ENCODE data around the gene PRKCZ. TPM values are rescaled to one million over a fixed set of nuclear protein-coding genes. Genes with fewer than 3 reads are reported as not detected.

PRKCZ gene
- total RNA-seq, 1 experiment from 2014 or later = 1.9 TPM

GRCh38 chr1:2101531-2101930 lies 51.3 kb downstream of the PRKCZ start:
- POLR2A ChIA-PET (ENCODE audit: low non-redundant PET) = no interaction called here
- no peak for TF ChIP-seq EZH2 (IDR thresholded peaks at IDR 0.05; ENCODE audit: borderline replicate concordance, low read depth, low read length, poor library complexity, severe bottlenecking)
- TF ChIP-seq, protein P1, sequence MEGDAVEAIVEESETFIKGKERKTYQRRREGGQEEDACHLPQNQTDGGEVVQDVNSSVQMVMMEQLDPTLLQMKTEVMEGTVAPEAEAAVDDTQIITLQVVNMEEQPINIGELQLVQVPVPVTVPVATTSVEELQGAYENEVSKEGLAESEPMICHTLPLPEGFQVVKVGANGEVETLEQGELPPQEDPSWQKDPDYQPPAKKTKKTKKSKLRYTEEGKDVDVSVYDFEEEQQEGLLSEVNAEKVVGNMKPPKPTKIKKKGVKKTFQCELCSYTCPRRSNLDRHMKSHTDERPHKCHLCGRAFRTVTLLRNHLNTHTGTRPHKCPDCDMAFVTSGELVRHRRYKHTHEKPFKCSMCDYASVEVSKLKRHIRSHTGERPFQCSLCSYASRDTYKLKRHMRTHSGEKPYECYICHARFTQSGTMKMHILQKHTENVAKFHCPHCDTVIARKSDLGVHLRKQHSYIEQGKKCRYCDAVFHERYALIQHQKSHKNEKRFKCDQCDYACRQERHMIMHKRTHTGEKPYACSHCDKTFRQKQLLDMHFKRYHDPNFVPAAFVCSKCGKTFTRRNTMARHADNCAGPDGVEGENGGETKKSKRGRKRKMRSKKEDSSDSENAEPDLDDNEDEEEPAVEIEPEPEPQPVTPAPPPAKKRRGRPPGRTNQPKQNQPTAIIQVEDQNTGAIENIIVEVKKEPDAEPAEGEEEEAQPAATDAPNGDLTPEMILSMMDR (conservative IDR thresholded peaks at IDR 0.05; ENCODE audit: low read depth, low read length) = no peak
- Histone ChIP-seq H3K4me1 (ENCODE audit: insufficient read depth, low read length, poor library complexity, severe bottlenecking) (no peaks in the 10 kb centered on the region), H3K27ac (ENCODE audit: low read depth, low read length, poor library complexity, severe bottlenecking) (no peak overlapping the region), H3K4me3 (ENCODE audit: low read depth, low read length, poor library complexity, severe bottlenecking) (no peak overlapping the region), H3K36me3 (ENCODE audit: insufficient read depth, low read length, poor library complexity, severe bottlenecking) (no peaks in the 10 kb centered on the region), H3K27me3 (replicated peaks; ENCODE audit: insufficient read depth, low read depth, low read length, poor library complexity) (no peaks in the 10 kb centered on the region), H3K9me3 (ENCODE audit: low read depth, low read length, poor library complexity, severe bottlenecking) (no peaks in the 10 kb centered on the region)
- CTCF ChIA-PET = no interaction called here
- intact Hi-C loops (cut with micrococcal nuclease; ENCODE audit: unreplicated experiment) = no loop called here
- BruUV-seq (replicated peaks) = no TSS peak
- no peak for DNase-seq (ENCODE audit: low spot score)

- CTCF ChIA-PET = no interaction called here
- POLR2A ChIA-PET (ENCODE audit: low non-redundant PET) = no interaction called here
- no peak for DNase-seq (ENCODE audit: low spot score)
- Histone ChIP-seq H3K36me3 (ENCODE audit: insufficient read depth, low read length, poor library complexity, severe bottlenecking) (no peaks in the 10 kb centered on the region), H3K4me3 (ENCODE audit: low read depth, low read length, poor library complexity, severe bottlenecking) (no peak overlapping the region), H3K4me1 (ENCODE audit: insufficient read depth, low read length, poor library complexity, severe bottlenecking) (no peaks in the 10 kb centered on the region), H3K27me3 (replicated peaks; ENCODE audit: insufficient read depth, low read depth, low read length, poor library complexity) (no peaks in the 10 kb centered on the region), H3K27ac (ENCODE audit: low read depth, low read length, poor library complexity, severe bottlenecking) (no peak overlapping the region), H3K9me3 (ENCODE audit: low read depth, low read length, poor library complexity, severe bottlenecking) (no peaks in the 10 kb centered on the region)
- no TSS peak for BruUV-seq (replicated peaks)
- intact Hi-C loops (cut with micrococcal nuclease; ENCODE audit: unreplicated experiment) = no loop called here
- TF ChIP-seq, protein P1 (conservative IDR thresholded peaks at IDR 0.05; ENCODE audit: low read depth, low read length) = no peak
- no peak for TF ChIP-seq EZH2 (IDR thresholded peaks at IDR 0.05; ENCODE audit: borderline replicate concordance, low read depth, low read length, poor library complexity, severe bottlenecking)
These were observed 51.7 kb downstream of the PRKCZ start for GRCh38 chr1:2101946-2102345.

DNA sequence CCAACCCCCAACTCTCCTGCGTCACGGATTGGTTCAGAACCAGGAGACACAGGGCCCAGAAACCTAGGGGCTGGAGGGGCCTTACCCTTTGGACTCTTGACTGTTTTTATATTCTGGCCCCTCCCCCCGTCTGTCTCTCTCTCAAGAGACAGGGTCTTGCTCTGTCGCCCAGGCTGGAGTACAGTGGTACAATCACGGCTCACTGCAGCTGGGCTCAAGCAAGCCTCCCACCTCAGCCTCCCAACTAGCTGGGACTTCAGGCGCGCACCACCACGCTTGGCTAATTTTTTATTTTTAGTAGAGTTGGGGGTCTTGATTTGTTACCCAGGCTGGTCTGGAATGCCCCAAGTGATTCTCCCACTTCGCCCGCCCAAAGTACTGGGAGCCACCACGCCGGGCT lies 52.5 kb downstream of the PRKCZ start:
- ChIA-PET CTCF (no interaction called here), POLR2A (ENCODE audit: low non-redundant PET) (no interaction called here)
- no peak overlapping the region for H3K27ac ChIP-seq (ENCODE audit: low read depth, low read length, poor library complexity, severe bottlenecking)
- DNase-seq (ENCODE audit: low spot score) = no peak
- TF ChIP-seq EZH2 (IDR thresholded peaks at IDR 0.05; ENCODE audit: borderline replicate concordance, low read depth, low read length, poor library complexity, severe bottlenecking) = no peak
- intact Hi-C loops (cut with micrococcal nuclease; ENCODE audit: unreplicated experiment) = no loop called here
- no peaks in the 10 kb centered on the region for H3K4me1 ChIP-seq (ENCODE audit: insufficient read depth, low read length, poor library complexity, severe bottlenecking)
- H3K27me3 ChIP-seq (replicated peaks; ENCODE audit: insufficient read depth, low read depth, low read length, poor library complexity) = no peaks in the 10 kb centered on the region
- BruUV-seq (replicated peaks) = no TSS peak
- no peaks in the 10 kb centered on the region for H3K9me3 ChIP-seq (ENCODE audit: low read depth, low read length, poor library complexity, severe bottlenecking)
- no peak overlapping the region for H3K4me3 ChIP-seq (ENCODE audit: low read depth, low read length, poor library complexity, severe bottlenecking)
- no peaks in the 10 kb centered on the region for H3K36me3 ChIP-seq (ENCODE audit: insufficient read depth, low read length, poor library complexity, severe bottlenecking)

- no TSS peak for BruUV-seq (replicated peaks)
- no peaks in the 10 kb centered on the region for H3K9me3 ChIP-seq (ENCODE audit: low read depth, low read length, poor library complexity, severe bottlenecking)
- CTCF ChIA-PET = interaction anchor here (0.5 kb wide), 1 partner anchor 1388 kb away, joined by 3 read pairs; no protein-coding TSS in a partner anchor
- no peaks in the 10 kb centered on the region for H3K4me1 ChIP-seq (ENCODE audit: insufficient read depth, low read length, poor library complexity, severe bottlenecking)
- intact Hi-C loops (cut with micrococcal nuclease; ENCODE audit: unreplicated experiment) = no loop called here
- no peak overlapping the region for H3K4me3 ChIP-seq (ENCODE audit: low read depth, low read length, poor library complexity, severe bottlenecking)
- POLR2A ChIA-PET (ENCODE audit: low non-redundant PET) = no interaction called here
- no peaks in the 10 kb centered on the region for H3K27me3 ChIP-seq (replicated peaks; ENCODE audit: insufficient read depth, low read depth, low read length, poor library complexity)
- H3K27ac ChIP-seq (ENCODE audit: low read depth, low read length, poor library complexity, severe bottlenecking) = no peak overlapping the region
- DNase-seq (ENCODE audit: low spot score) = no peak
- H3K36me3 ChIP-seq (ENCODE audit: insufficient read depth, low read length, poor library complexity, severe bottlenecking) = no peaks in the 10 kb centered on the region
- TF ChIP-seq, protein P1 (conservative IDR thresholded peaks at IDR 0.05; ENCODE audit: low read depth, low read length) = no peak
- TF ChIP-seq EZH2 (IDR thresholded peaks at IDR 0.05; ENCODE audit: borderline replicate concordance, low read depth, low read length, poor library complexity, severe bottlenecking) = no peak
These were observed 53.2 kb downstream of the PRKCZ start for GRCh38 chr1:2103266-2103900.
